Astrocyte of the spinal cord (primary cell): ENCODE measurements around the gene PTPRF.
A peak's percentile ranks its signal among the peaks of the same experiment; 100 is the strongest.

Experiments
- DNase-seq: peaks from one replicate; pipeline ENCODE4 v3.0.0; 2011; ENCODE audit warnings: low read depth, low spot score
- H3K4me3 ChIP-seq: 2 replicates; pipeline ENCODE4 v1.5.1; 2011; ENCODE audit warnings: low read depth, mild to moderate bottlenecking, low read length, moderate library complexity
- in situ Hi-C: cut with HindIII; loops from 2 replicates; pipeline ENCODE4 v1.10.0; 2017; ENCODE audit warnings: low sequenced_read_pairs
- TF ChIP-seq, protein P1 (sequence below): IDR thresholded peaks from 2 replicates; pipeline ENCODE4 v1.5.1; 2012; ENCODE audit warnings: low read depth, mild to moderate bottlenecking, low read length, inconsistent platforms

The PTPRF gene

DNA sequence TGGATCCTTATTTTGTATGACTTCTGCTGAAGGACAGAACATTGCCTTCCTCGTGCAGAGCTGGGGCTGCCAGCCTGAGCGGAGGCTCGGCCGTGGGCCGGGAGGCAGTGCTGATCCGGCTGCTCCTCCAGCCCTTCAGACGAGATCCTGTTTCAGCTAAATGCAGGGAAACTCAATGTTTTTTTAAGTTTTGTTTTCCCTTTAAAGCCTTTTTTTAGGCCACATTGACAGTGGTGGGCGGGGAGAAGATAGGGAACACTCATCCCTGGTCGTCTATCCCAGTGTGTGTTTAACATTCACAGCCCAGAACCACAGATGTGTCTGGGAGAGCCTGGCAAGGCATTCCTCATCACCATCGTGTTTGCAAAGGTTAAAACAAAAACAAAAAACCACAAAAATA lies 91.8 kb downstream of the PTPRF start:
- TF ChIP-seq, protein P1, sequence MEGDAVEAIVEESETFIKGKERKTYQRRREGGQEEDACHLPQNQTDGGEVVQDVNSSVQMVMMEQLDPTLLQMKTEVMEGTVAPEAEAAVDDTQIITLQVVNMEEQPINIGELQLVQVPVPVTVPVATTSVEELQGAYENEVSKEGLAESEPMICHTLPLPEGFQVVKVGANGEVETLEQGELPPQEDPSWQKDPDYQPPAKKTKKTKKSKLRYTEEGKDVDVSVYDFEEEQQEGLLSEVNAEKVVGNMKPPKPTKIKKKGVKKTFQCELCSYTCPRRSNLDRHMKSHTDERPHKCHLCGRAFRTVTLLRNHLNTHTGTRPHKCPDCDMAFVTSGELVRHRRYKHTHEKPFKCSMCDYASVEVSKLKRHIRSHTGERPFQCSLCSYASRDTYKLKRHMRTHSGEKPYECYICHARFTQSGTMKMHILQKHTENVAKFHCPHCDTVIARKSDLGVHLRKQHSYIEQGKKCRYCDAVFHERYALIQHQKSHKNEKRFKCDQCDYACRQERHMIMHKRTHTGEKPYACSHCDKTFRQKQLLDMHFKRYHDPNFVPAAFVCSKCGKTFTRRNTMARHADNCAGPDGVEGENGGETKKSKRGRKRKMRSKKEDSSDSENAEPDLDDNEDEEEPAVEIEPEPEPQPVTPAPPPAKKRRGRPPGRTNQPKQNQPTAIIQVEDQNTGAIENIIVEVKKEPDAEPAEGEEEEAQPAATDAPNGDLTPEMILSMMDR: no peak
- in situ Hi-C loops: no loop called here
- no peak overlapping the region for H3K4me3 ChIP-seq
- DNase-seq: peak; percentile 40

DNA sequence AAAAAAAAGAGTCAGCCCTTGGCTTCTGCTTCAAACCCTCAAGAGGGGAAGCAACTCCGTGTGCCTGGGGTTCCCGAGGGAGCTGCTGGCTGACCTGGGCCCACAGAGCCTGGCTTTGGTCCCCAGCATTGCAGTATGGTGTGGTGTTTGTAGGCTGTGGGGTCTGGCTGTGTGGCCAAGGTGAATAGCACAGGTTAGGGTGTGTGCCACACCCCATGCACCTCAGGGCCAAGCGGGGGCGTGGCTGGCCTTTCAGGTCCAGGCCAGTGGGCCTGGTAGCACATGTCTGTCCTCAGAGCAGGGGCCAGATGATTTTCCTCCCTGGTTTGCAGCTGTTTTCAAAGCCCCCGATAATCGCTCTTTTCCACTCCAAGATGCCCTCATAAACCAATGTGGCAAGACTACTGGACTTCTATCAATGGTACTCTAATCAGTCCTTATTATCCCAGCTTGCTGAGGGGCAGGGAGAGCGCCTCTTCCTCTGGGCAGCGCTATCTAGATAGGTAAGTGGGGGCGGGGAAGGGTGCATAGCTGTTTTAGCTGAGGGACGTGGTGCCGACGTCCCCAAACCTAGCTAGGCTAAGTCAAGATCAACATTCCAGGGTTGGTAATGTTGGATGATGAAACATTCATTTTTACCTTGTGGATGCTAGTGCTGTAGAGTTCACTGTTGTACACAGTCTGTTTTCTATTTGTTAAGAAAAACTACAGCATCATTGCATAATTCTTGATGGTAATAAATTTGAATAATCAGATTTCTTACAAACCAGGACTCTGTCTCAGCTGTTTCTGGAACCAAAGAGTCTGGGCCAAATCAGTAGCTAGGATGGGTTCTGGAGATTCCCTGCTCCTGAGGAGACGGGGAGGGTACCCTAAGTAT lies 92.5 kb downstream of the PTPRF start:
- in situ Hi-C loops: no loop called here
- H3K4me3 ChIP-seq: no peak overlapping the region
- TF ChIP-seq, protein P1: no peak
- no peak for DNase-seq

DNA sequence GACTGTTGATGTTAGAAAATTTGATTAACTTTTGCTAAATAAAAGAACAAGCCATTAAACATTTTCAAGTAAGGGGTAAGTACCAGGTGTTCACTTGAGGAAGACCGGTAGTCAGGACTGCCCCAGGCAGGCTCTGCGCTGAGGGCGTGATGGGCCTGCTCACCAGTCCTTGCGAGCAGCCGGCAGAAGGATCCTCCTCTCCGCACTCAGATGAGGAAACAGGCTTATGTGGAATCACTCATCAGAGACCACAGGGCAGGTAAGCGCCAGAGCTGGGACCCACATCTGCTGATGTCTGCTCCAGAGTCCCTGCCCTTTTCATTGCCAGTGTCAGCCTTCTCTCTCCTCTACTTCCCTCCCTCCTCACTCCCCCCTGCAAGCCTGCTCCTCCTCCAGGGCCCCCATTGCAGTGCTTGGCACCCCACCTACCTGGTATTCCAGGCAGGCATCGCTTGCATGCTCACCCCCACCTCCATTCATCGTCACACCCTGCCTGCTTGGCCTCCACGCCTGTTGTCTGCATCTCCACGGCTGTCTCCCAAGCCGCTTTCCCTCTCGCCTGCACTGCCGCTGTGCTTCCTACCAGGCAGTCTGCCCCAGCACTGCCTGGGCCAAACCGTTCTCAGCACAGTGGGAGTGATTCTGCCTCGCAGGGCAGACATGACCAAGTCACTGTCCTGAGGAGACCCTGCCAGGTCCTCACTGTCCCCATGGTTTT lies 94.5 kb downstream of the PTPRF start:
- TF ChIP-seq, protein P1: no peak
- DNase-seq: no peak
- in situ Hi-C loops: no loop called here
- no peak overlapping the region for H3K4me3 ChIP-seq

DNA sequence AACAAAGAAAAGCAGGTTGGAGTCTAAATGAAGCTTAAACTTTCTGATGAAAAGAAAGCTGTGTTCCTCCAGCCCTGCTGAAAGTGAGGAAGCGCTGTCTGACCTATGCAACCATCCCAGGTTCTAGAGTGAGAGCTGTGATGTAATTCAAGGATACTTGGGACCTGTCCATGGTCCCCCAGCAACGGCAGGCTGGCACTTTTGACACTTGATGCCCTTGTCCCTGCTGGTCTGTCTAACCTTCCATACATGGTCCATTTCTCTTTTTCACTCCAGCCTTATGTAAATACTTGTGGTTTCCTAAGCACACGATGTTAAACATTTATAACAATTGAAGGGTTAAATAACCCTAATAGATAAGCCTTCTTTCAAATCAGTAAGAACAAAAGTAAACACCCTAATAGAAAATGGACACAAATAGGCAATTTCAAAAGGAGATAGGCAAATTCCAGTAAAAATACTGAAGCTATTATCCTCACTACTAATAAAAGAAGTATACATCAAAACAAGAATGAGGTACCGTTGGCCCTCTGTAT lies 101.5 kb downstream of the PTPRF start:
- H3K4me3 ChIP-seq: no peak overlapping the region
- TF ChIP-seq, protein P1: no peak
- in situ Hi-C loops: no loop called here
- DNase-seq: no peak

DNA sequence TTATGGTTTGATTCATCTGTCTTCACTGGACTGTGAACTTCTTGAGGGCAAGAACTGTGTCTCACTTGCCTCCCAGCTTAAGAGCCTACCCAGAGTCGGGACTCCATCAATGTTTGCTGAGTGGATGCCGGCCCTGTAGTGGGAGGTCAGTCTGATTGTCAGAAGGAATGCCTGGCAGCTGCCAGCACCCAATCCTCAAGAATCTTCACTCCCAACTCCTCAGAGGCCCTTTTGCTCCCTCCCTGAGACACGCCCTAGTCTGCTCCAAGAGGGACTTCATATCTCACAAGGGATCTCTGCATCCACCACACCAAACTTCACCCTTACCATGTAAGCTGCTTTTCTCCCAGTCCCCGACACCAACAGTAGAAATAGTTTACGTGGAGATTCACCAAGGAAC lies 104.0 kb downstream of the PTPRF start:
- H3K4me3 ChIP-seq: no peak overlapping the region
- DNase-seq: no peak
- TF ChIP-seq, protein P1: no peak
- in situ Hi-C loops: no loop called here

DNA sequence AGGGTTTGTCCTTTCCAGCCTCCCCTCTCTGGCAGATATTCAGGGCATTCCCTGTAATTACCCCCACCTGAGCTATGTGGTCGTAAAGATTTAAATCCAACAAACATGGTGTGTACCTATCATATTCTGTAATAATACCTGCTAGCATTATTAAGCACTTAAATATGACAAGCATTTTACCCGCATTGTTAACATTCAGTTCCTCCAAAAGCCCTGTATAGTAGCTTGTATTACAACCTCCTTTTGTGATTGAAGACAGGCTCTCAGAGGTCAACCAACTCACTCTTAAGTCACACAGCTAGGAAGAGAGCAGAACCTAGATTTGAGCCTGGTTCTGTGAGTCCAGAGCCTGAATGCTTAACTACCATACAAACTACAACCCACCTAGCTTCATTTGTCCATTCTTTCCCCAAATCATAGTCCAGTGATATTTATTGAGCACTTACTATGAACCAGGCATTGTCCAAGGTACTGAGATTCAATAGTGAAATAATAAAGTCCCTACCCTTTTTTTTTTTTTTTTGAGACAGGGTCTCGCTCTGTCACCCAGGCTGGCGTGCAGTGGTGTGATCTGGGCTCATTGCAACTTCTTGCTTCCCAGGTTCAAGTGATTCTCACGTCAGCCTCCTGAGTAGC lies 105.4 kb downstream of the PTPRF start:
- no peak for DNase-seq
- in situ Hi-C loops: no loop called here
- H3K4me3 ChIP-seq: no peak overlapping the region
- TF ChIP-seq, protein P1: no peak
